Measurements from ENCODE around the gene ERBB2. TPM values are rescaled to one million over a fixed set of nuclear protein-coding genes. Genes with fewer than 3 reads are reported as not detected.

Gene ERBB2
- total and polyA plus RNA-seq, 2 of the 4 experiments (the other 2 are of a cell fraction): 28.7 to 33.3 TPM

DNA sequence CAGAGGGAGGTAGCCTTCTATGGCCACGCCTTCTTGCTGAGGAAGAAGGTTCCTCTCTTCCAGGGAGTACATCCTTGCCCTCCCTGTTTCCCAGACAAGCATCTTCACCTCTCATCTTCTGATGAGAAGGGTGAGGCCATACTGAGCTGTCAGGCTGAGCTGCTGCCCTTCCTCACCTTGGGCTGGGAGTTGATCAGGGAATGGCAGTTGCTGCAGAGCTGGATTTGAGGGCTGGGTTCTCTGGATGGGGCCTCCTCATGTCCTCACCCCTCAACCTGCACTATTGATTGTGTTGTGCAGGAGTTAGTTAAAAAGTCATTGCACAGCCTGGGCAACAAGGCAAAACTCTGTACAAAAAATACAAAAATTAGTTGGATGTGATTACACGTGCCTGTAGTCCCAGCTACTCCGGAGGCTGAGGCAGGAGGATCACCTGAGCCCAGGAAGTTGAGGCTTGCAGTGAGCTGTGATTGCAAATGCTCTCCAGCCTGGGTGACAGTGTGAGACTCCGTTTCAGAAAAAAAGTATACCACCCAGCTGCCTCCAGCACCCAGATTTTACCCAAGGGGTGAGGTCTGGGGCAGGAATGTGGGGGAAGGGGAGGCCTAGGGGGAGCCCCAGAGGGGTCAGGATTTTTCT lies 2.0 kb downstream of the ERBB2 start:
- Histone ChIP-seq H3K14ac (replicated peaks; ENCODE audit: low read depth, low read length) (peak overlapping the region; percentile 28; the same call in 1 of the 2 replicates), H3K4me2 (ENCODE audit: low read depth, low read length) (peak overlapping the region; percentile 99; the same call in 1 of the 2 replicates), H4K5ac (ENCODE audit: low read depth, low read length) (no peak overlapping the region), H3K9ac (ENCODE audit: low read depth, low read length) (no peak overlapping the region), H2BK20ac (ENCODE audit: low read depth, low read length) (no peak overlapping the region), H4K91ac (ENCODE audit: insufficient read depth, low read depth, low read length) (no peak overlapping the region), H3K56ac (ENCODE audit: extremely low read depth, insufficient read depth, low read length) (no peak overlapping the region), H2AFZ (replicated peaks; ENCODE audit: low read length, poor library complexity) (peak overlapping the region; percentile 73), H3K23ac (ENCODE audit: low read depth, low read length) (peak overlapping the region; percentile 39), H2AK5ac (ENCODE audit: low read depth, low read length) (peak overlapping the region; percentile 61), H3K4me3 (ENCODE audit: insufficient read depth, low read depth, low read length) (no peak overlapping the region), H3K18ac (ENCODE audit: low read depth, low read length) (no peak overlapping the region), H4K20me1 (ENCODE audit: insufficient read depth, low read length) (peaks cover 54% of the 10 kb centered on the region), H2AK9ac (replicated peaks; ENCODE audit: low read depth, low read length, poor library complexity) (peak overlapping the region; percentile 65), H3K27ac (ENCODE audit: insufficient read depth, low read length) (no peak overlapping the region), H3K4ac (ENCODE audit: low read depth, low read length) (peak overlapping the region; percentile 38; the same call in 1 of the 2 replicates), H3K9me3 (ENCODE audit: control insufficient read depth, insufficient read depth, low read length) (no peaks in the 10 kb centered on the region), H4K8ac (ENCODE audit: low read depth in 2 of 2, low read length in 2 of 2) (no peak overlapping the region), H2BK5ac (ENCODE audit: low read depth, low read length, poor library complexity, severe bottlenecking) (no peak overlapping the region), H3K79me1 (ENCODE audit: low read depth in 1 of 2, low read length in 2 of 2) (peaks cover 0 to 69% of the 10 kb centered on the region in 2 experiments; a peak in 3 of 4 replicates), H2BK120ac (ENCODE audit: low read depth, low read length) (no peak overlapping the region), H2BK15ac (ENCODE audit: low read depth, low read length) (no peak overlapping the region), H3K9me1 (ENCODE audit: insufficient read depth, low read length) (peaks cover 20% of the 10 kb centered on the region), H3K4me1 (ENCODE audit: control insufficient read depth, insufficient read depth, low read length) (peaks cover 21% of the 10 kb centered on the region), H3K36me3 (ENCODE audit: control insufficient read depth, insufficient read depth, low read length) (peaks cover under 1% of the 10 kb centered on the region; the same call in 1 of the 2 replicates), H3K27me3 (ENCODE audit: control insufficient read depth, insufficient read depth, low read length) (no peaks in the 10 kb centered on the region)
- BruUV-seq (replicated peaks): no TSS peak
- TF ChIP-seq CHD1 (IDR thresholded peaks at IDR 0.05; ENCODE audit: low read depth, low read length) (no peak), RAD21 (IDR thresholded peaks at IDR 0.05; ENCODE audit: low read length) (no peak), POLR2A (IDR thresholded peaks at IDR 0.05; ENCODE audit: low read depth, low read length) (no peak), MAZ (IDR thresholded peaks at IDR 0.05; ENCODE audit: borderline replicate concordance, low read depth, low read length) (no peak), MAFK (IDR thresholded peaks at IDR 0.05; ENCODE audit: low read depth, low read length) (no peak), FOS (IDR thresholded peaks at IDR 0.05; ENCODE audit: low read depth, low read length) (no peak), NFE2L2 (IDR thresholded peaks at IDR 0.05; ENCODE audit: low read depth, low read length) (no peak), SMC3 (IDR thresholded peaks at IDR 0.05; ENCODE audit: low read depth, low read length) (no peak), CEBPB (IDR thresholded peaks at IDR 0.05; ENCODE audit: low read depth, low read length) (no peak), RCOR1 (IDR thresholded peaks at IDR 0.05; ENCODE audit: insufficient replicate concordance, low read length) (no peak)
- TF ChIP-seq, protein P1, sequence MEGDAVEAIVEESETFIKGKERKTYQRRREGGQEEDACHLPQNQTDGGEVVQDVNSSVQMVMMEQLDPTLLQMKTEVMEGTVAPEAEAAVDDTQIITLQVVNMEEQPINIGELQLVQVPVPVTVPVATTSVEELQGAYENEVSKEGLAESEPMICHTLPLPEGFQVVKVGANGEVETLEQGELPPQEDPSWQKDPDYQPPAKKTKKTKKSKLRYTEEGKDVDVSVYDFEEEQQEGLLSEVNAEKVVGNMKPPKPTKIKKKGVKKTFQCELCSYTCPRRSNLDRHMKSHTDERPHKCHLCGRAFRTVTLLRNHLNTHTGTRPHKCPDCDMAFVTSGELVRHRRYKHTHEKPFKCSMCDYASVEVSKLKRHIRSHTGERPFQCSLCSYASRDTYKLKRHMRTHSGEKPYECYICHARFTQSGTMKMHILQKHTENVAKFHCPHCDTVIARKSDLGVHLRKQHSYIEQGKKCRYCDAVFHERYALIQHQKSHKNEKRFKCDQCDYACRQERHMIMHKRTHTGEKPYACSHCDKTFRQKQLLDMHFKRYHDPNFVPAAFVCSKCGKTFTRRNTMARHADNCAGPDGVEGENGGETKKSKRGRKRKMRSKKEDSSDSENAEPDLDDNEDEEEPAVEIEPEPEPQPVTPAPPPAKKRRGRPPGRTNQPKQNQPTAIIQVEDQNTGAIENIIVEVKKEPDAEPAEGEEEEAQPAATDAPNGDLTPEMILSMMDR (conservative IDR thresholded peaks at IDR 0.05; ENCODE audit: low read depth, low read length): no peak
- TF ChIP-seq, protein P2, sequence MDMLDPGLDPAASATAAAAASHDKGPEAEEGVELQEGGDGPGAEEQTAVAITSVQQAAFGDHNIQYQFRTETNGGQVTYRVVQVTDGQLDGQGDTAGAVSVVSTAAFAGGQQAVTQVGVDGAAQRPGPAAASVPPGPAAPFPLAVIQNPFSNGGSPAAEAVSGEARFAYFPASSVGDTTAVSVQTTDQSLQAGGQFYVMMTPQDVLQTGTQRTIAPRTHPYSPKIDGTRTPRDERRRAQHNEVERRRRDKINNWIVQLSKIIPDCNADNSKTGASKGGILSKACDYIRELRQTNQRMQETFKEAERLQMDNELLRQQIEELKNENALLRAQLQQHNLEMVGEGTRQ (IDR thresholded peaks at IDR 0.05; ENCODE audit: low read depth, low read length): no peak
- ATAC-seq (ENCODE audit: low read depth) (no peak), DNase-seq (no peak)
- intact Hi-C loops (cut with micrococcal nuclease) (no loop called here), dilution Hi-C loops (cut with HindIII; ENCODE audit: low sequenced_read_pairs, unreplicated experiment) (no loop called here), in situ Hi-C loops (cut with MboI; ENCODE audit: low sequenced_read_pairs) (no loop called here)
- POLR2A ChIA-PET (ENCODE audit: unreplicated experiment): no interaction called here
- no CpG with 5 or more reads among the region's 4 CpGs for WGBS, 2 experiments (ENCODE audit: extremely low coverage in 2 of 2, insufficient read length in 1 of 2)
- CTCF ChIA-PET: no interaction called here

Data from IMR-90 (cell line).